Transverse colon (tissue), 4 donors: Measurements from ENCODE around the gene PLA2G4E.

Experiments
- CTCF ChIP-seq, 5 experiments: fragments of 200-600 bp in 3 of 5; fragments of 450-650 bp in 2 of 5; sonication (generic) in 3 of 5; IDR thresholded peaks; 1 replicate in 2 of 5; 2 replicates in 3 of 5; pipeline ENCODE4 v1.5.1; 2016 to 2017; ENCODE audit warnings: antibody characterized with exemption in 5 of 5, inconsistent platforms in 3 of 5, mild to moderate bottlenecking in 2 of 5, moderate library complexity in 1 of 5
- POLR2AphosphoS5 ChIP-seq, 3 donors: sonication (generic); formaldehyde crosslinking; IDR thresholded peaks; one replicate each; pipeline ENCODE4 v1.6.1; 2016; ENCODE audit warnings: antibody characterized with exemption in 3 of 3

- TF ChIP-seq CTCF (IDR thresholded peaks at IDR 0.05) (no peak), POLR2AphosphoS5 (IDR thresholded peaks at IDR 0.05) (no peak)
Observed at GRCh38 chr15:41985236-41986160, 35.3 kb downstream of the PLA2G4E start.
